T-cell (primary cell): ENCODE measurements around the gene ADAM19. TPM values are rescaled to one million over a fixed set of nuclear protein-coding genes. Genes with fewer than 3 reads are reported as not detected.
A peak's percentile ranks its signal among the peaks of the same experiment; 100 is the strongest.

Source experiments
- ATAC-seq, 4 experiments: fragments of 200-7000 bp in 3 of 4; fragments of 150-1000 bp in 1 of 4; cut with Tn5 transposase; replicated peaks in 1 of 4; 1 replicate in 3 of 4; 2 replicates in 1 of 4; pipeline ENCODE4 v1.10.0; 2021; ENCODE audit warnings: moderate library complexity in 3 of 4, mild to moderate bottlenecking in 2 of 4, moderate number of reproducible peaks in 1 of 4
- CTCF ChIA-PET, 2 donors: fragments of 300-600 bp; sonication (Branson Sonifier 250); formaldehyde crosslinking; loops; one replicate each; lab custom pipeline; 2022; ENCODE audit warnings: antibody characterized with exemption in 2 of 2; lab: Charles Lee
- POLR2A ChIA-PET, 2 donors: fragments of 300-600 bp; sonication (Branson Sonifier 250); formaldehyde crosslinking; loops; one replicate each; lab custom pipeline; 2022; ENCODE audit warnings: antibody characterized with exemption in 2 of 2; lab: Charles Lee
- DNase-seq, 35 experiments: peaks; one replicate each; pipeline versions ENCODE4 v3.0.0 to v3.0.0-alpha.2; 2013 to 2023
- H3K27ac ChIP-seq: one replicate; pipeline ENCODE4 v1.5.1; 2013; ENCODE audit warnings: low read length
- H3K27me3 ChIP-seq, 2 experiments: replicated peaks in 1 of 2; 1 replicate in 1 of 2; 2 replicates in 1 of 2; pipeline versions ENCODE4 v1.6.1 to v1.7.0; 2013; ENCODE audit warnings: low read length in 1 of 2, mixed read lengths in 1 of 2; ENCODE audit not compliant: control insufficient read depth in 2 of 2, insufficient read depth in 2 of 2; ENCODE audit errors: extremely low read depth in 1 of 2
- H3K36me3 ChIP-seq, 2 donors: 1 replicate in 1 of 2; 2 replicates in 1 of 2; pipeline versions ENCODE4 v1.6.1 to v1.7.0; 2013; ENCODE audit warnings: low read length in 1 of 2; ENCODE audit not compliant: control insufficient read depth in 2 of 2, insufficient read depth in 1 of 2; ENCODE audit errors: extremely low read depth in 1 of 2
- H3K4me1 ChIP-seq, 2 experiments: 1 replicate in 1 of 2; 2 replicates in 1 of 2; pipeline versions ENCODE4 v1.6.1 to v1.7.0; 2013; ENCODE audit warnings: low read length in 2 of 2, mixed read lengths in 1 of 2; ENCODE audit not compliant: insufficient read depth in 2 of 2, control insufficient read depth in 1 of 2; ENCODE audit errors: extremely low read depth in 1 of 2
- H3K4me3 ChIP-seq, 2 donors: 1 replicate in 1 of 2; 2 replicates in 1 of 2; pipeline versions ENCODE4 v1.5.1 to v1.7.0; 2013; ENCODE audit warnings: mild to moderate bottlenecking in 2 of 2, low read length in 1 of 2, moderate library complexity in 1 of 2; ENCODE audit not compliant: control insufficient read depth in 1 of 2; ENCODE audit errors: extremely low read depth in 1 of 2
- H3K9me3 ChIP-seq: 2 replicates; pipeline ENCODE4 v1.7.0; 2013
- H3K27ac Mint-ChIP-seq, 2 donors: one replicate each; pipeline ENCODE4 v1.8.0; 2020 to 2021; ENCODE audit warnings: mild to moderate bottlenecking in 2 of 2, mixed read lengths in 2 of 2
- H3K27me3 Mint-ChIP-seq, 2 donors: one replicate each; pipeline ENCODE4 v1.8.0; 2021 to 2022; ENCODE audit warnings: mixed read lengths in 2 of 2
- H3K36me3 Mint-ChIP-seq: one replicate; pipeline ENCODE4 v1.8.0; 2021; ENCODE audit warnings: mixed read lengths
- H3K4me1 Mint-ChIP-seq, 3 donors: one replicate each; pipeline ENCODE4 v1.8.0; 2020 to 2022; ENCODE audit warnings: mixed read lengths in 3 of 3, mild to moderate bottlenecking in 1 of 3
- H3K4me3 Mint-ChIP-seq, 3 donors: one replicate each; pipeline ENCODE4 v1.8.0; 2020 to 2022; ENCODE audit warnings: mild to moderate bottlenecking in 3 of 3, mixed read lengths in 3 of 3, moderate library complexity in 3 of 3
- H3K9me3 Mint-ChIP-seq, 3 donors: one replicate each; pipeline ENCODE4 v1.8.0; 2020 to 2022; ENCODE audit warnings: mixed read lengths in 3 of 3
- WGBS: methylation state at CpG from one replicate; pipeline ENCODE4 v1.1.5; 2013; ENCODE audit warnings: missing lambda C conversion rate; ENCODE audit not compliant: insufficient coverage; 5-methylcytosine and 5-hydroxymethylcytosine counted together
- total RNA-seq, 35 experiments: library from RNA in 6 of 35; stranded (reverse) in 6 of 35; fragments of 120-200 nt in 1 of 35; gene quantifications; one replicate each; pipeline versions ENCODE4 v1.2.1 to v1.2.4 and lab custom pipeline; 2013 to 2026

Gene ADAM19
- total RNA-seq, 5 donors from 2014 or later (not counting 1 experiment from before 2014, with no cell fraction given): 30.7 to 64.1 (median 41.8) TPM

DNA sequence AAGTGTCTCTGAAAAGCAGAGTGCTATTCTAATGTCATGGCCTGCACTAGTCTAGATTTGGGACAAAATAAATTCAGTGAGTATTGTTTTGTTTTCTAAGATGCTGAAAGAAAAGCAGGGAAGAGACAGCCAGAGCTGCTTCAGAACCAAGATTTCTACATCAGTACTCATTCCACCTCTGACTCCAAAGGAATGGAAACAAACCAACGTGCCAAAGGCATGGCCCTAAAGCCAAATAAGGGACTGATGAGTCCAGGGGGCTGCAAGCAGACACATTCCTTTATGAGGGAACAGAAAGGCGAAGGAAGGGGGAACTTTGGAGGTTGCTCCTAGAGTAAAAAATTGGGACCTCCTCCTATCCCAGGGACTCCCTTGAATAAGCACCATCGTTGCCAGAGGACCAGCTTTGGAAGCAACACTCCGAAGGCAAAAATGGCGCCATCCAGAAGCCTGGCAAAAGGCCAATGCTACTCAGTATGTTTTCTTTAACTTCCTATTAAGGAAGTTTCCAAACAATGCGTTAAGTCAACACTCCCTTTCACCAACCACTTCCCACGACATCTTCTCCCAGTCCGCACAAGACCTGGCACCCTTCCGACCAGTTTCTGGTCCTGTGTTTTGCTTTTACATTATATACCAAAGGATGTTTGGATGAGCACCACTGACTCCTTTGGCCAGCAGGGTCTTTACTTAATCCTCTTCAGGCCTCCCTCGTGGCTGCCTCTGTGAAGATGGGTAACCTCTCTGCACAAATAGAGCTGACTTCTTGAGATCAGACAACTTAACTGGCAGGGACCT, 31.6 kb downstream of the ADAM19 start:
- Histone ChIP-seq H3K27ac (peak overlapping the region; percentile 70), H3K36me3 (no peaks in the 10 kb centered on the region), H3K4me3 (no peak overlapping the region), H3K27me3 (no peaks in the 10 kb centered on the region), H3K9me3 (no peaks in the 10 kb centered on the region), H3K4me1 (peaks cover 23 to 84% of the 10 kb centered on the region in 2 experiments)
- ATAC-seq: peak; percentile 6 to 25 (median 15)
- peak in 2 of 35 experiments; percentile 16 to 30 for DNase-seq
- no peaks in the 10 kb centered on the region for H3K27me3 Mint-ChIP-seq
- H3K27ac Mint-ChIP-seq: peak overlapping the region; percentile 91 to 98
- 77% methylated on average over 8 of the region's 10 CpGs for WGBS
- POLR2A ChIA-PET: no interaction called here
- H3K36me3 Mint-ChIP-seq: peaks cover 6% of the 10 kb centered on the region
- peak overlapping the region; percentile 47 to 69 (median 61) for H3K4me3 Mint-ChIP-seq
- CTCF ChIA-PET: no interaction called here
- H3K4me1 Mint-ChIP-seq: peaks cover 78 to 99% (median 94%) of the 10 kb centered on the region in 3 donors
- no peaks in the 10 kb centered on the region for H3K9me3 Mint-ChIP-seq

GRCh38 chr5:157542282-157543000, 33.1 kb downstream of the ADAM19 start:
- Histone ChIP-seq H3K4me1 (peaks cover 20 to 82% of the 10 kb centered on the region in 2 experiments), H3K27me3 (no peaks in the 10 kb centered on the region), H3K36me3 (no peaks in the 10 kb centered on the region), H3K4me3 (no peak overlapping the region), H3K9me3 (no peaks in the 10 kb centered on the region), H3K27ac (peak overlapping the region; percentile 70)
- CTCF ChIA-PET: interaction anchor here in 1 of 2 donors (0.7 to 1.1 kb wide), 3 partner anchors 25 to 203 kb away, joined by 3 to 4 read pairs (median 3); no protein-coding TSS in a partner anchor
- no peaks in the 10 kb centered on the region for H3K27me3 Mint-ChIP-seq
- peaks cover 2% of the 10 kb centered on the region for H3K36me3 Mint-ChIP-seq
- DNase-seq (no peak), ATAC-seq (no peak)
- no peaks in the 10 kb centered on the region for H3K9me3 Mint-ChIP-seq
- H3K27ac Mint-ChIP-seq: peak overlapping the region; percentile 91 to 98
- POLR2A ChIA-PET: interaction anchor here in 1 of 2 donors (1.0 kb wide), 1 partner anchor 15 kb away, joined by 3 read pairs; no protein-coding TSS in a partner anchor
- no peak overlapping the region for H3K4me3 Mint-ChIP-seq
- H3K4me1 Mint-ChIP-seq: peaks cover 62 to 98% (median 86%) of the 10 kb centered on the region in 3 donors
- WGBS: 97% methylated on average over 12 of the region's 14 CpGs

DNA sequence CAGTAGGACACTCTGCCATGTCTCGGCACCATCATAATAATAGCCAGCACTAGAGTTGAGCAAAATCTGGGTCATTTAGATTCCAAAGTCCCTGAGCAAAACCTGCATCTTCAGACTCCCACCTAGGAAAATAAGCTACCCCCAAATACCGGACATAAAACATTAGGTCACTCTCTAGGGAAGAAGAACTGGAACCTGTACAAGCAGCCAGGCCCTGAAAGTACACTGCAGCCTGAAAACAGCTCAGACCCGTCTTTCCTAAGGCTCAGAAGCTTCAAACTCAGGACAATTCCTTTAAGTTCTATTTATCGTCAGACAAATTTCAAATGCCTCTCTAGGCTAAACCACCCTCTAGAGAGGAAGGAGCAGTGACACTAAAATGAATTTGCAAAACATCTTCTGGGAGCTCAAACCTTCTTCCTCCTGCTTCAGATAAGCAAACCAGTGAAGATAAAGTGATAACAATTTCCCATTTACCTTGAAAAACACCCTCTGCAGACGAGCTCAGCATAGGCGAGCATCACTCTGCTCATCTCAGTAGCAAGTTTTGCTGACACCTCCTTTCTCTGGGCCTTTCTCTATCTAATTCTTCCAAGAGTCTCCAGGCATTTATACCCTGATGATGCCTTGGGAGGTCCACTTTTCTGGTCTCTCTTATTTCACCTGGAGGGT, 34.0 kb downstream of the ADAM19 start:
- H3K36me3 ChIP-seq: peaks cover 0 to 1% of the 10 kb centered on the region in 2 donors
- Mint-ChIP-seq H3K27me3 (no peaks in the 10 kb centered on the region), H3K27ac (peak overlapping the region; percentile 91 to 98), H3K9me3 (no peaks in the 10 kb centered on the region), H3K4me1 (peaks cover 61 to 95% (median 83%) of the 10 kb centered on the region in 3 donors), H3K36me3 (peaks cover 8% of the 10 kb centered on the region), H3K4me3 (peak overlapping the region; percentile 52 to 65 (median 58))
- H3K4me3 ChIP-seq: peak overlapping the region in 1 of 2 donors; percentile 12
- peak in 3 of 35 experiments; percentile 1 to 45 (median 19) for DNase-seq
- CTCF ChIA-PET: interaction anchor here (0.6 to 1.5 kb wide), 6 partner anchors 9 to 177 kb away, joined by 3 to 7 read pairs (median 4); no protein-coding TSS in a partner anchor
- ATAC-seq: peak; percentile 47 to 66 (median 55)
- POLR2A ChIA-PET: interaction anchor here in 1 of 2 donors (1.0 kb wide), 1 partner anchor 16 kb away, joined by 3 read pairs; no protein-coding TSS in a partner anchor
- H3K9me3 ChIP-seq: no peaks in the 10 kb centered on the region
- 41% methylated on average over 5 of the region's 6 CpGs for WGBS
- H3K4me1 ChIP-seq: peaks cover 20 to 74% of the 10 kb centered on the region in 2 experiments
- H3K27ac ChIP-seq: peak overlapping the region; percentile 70
- no peaks in the 10 kb centered on the region for H3K27me3 ChIP-seq

DNA sequence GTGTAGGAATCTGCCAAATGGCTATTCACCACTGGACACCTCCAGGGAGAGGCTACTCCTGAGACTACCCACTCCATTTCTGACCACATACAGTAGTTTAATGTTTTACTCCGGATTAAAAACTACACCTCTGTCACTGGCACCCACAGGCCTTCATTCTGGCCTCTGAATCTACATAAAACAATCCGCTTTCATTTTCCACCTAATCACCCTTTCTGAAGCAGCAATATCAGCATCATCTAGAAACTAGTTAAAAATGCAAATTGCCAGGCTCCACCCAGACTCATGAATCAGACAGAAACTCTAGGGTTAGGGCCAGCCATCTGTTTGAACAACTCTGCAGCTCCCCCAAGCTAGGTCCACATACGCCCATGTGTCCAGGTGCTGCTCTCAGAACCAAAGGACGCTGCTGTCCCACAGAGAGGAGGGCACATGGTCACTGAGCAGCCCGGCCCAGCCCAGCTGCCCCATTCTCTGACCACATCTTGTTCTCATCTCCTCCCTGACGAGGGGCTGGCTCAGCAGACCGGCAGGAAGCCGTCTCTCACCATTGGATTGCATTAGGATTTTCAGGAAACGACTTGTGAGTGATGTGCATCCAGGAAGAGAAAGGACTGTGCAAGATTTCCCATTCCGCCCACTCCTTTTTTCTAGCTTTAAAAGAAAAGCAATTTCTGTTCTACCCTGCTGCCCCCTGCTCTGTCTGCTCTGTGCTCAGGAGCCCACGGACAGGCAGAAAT, 34.7 kb downstream of the ADAM19 start:
- DNase-seq (peak in 8 of 35 experiments; percentile 6 to 60 (median 20)), ATAC-seq (peak; percentile 59 to 69 (median 62))
- H3K4me3 Mint-ChIP-seq: peak overlapping the region; percentile 52 to 65 (median 58)
- H3K27me3 Mint-ChIP-seq: no peaks in the 10 kb centered on the region
- H3K36me3 ChIP-seq: peaks cover 0 to 3% of the 10 kb centered on the region in 2 donors
- no peaks in the 10 kb centered on the region for H3K9me3 ChIP-seq
- peaks cover 54 to 89% (median 76%) of the 10 kb centered on the region in 3 donors for H3K4me1 Mint-ChIP-seq
- CTCF ChIA-PET: interaction anchor here in 1 of 2 donors (1.0 to 1.5 kb wide), 4 partner anchors 10 to 178 kb away, joined by 3 to 7 read pairs (median 4); no protein-coding TSS in a partner anchor
- no peaks in the 10 kb centered on the region for H3K27me3 ChIP-seq
- H3K27ac ChIP-seq: peak overlapping the region; percentile 70
- H3K36me3 Mint-ChIP-seq: peaks cover 10% of the 10 kb centered on the region
- peaks cover 20 to 67% of the 10 kb centered on the region in 2 experiments for H3K4me1 ChIP-seq
- WGBS: 28% methylated on average over 5 of the region's 11 CpGs
- POLR2A ChIA-PET: interaction anchor here in 1 of 2 donors (1.0 kb wide), 1 partner anchor 17 kb away, joined by 3 read pairs; no protein-coding TSS in a partner anchor
- H3K27ac Mint-ChIP-seq: peak overlapping the region; percentile 91 to 98
- no peaks in the 10 kb centered on the region for H3K9me3 Mint-ChIP-seq
- H3K4me3 ChIP-seq: peak overlapping the region in 1 of 2 donors; percentile 12

DNA sequence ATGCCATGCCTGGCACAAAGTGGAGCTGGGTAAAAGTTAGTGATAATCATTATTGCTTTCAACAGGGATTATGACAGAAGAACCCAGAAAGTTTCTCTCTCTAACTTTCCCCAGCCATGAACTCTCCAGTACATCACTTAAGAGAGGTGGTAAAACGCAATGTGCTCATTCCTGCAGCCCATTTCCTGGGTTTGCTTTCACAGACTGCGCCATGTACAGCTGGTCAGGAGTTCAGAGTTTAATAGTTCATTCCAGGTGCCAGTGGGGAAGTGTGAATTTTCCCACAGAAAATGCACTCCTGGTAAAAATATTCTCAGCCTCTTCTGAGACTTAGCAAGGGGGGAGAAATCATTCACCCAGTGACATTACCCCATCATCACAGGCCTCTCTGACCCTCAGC, 35.5 kb downstream of the ADAM19 start:
- Mint-ChIP-seq H3K9me3 (no peaks in the 10 kb centered on the region), H3K36me3 (peaks cover 15% of the 10 kb centered on the region), H3K4me1 (peaks cover 46 to 89% (median 68%) of the 10 kb centered on the region in 3 donors), H3K27me3 (no peaks in the 10 kb centered on the region), H3K4me3 (peak overlapping the region in 2 of 3 donors; percentile 52 to 65), H3K27ac (peak overlapping the region; percentile 91 to 98)
- ChIA-PET POLR2A (no interaction called here), CTCF (no interaction called here)
- no peak overlapping the region for H3K4me3 ChIP-seq
- WGBS: no CpG with 5 or more reads among the region's 2 CpGs
- peak overlapping the region; percentile 70 for H3K27ac ChIP-seq
- no peaks in the 10 kb centered on the region for H3K9me3 ChIP-seq
- peaks cover 0 to 5% of the 10 kb centered on the region in 2 donors for H3K36me3 ChIP-seq
- DNase-seq: peak in 1 of 35 experiments; percentile 33
- H3K27me3 ChIP-seq: no peaks in the 10 kb centered on the region
- no peak for ATAC-seq
- peaks cover 17 to 60% of the 10 kb centered on the region in 2 experiments for H3K4me1 ChIP-seq
